ENCODE data around the gene GPR61.

Gene GPR61, protein sequence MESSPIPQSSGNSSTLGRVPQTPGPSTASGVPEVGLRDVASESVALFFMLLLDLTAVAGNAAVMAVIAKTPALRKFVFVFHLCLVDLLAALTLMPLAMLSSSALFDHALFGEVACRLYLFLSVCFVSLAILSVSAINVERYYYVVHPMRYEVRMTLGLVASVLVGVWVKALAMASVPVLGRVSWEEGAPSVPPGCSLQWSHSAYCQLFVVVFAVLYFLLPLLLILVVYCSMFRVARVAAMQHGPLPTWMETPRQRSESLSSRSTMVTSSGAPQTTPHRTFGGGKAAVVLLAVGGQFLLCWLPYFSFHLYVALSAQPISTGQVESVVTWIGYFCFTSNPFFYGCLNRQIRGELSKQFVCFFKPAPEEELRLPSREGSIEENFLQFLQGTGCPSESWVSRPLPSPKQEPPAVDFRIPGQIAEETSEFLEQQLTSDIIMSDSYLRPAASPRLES

DNA sequence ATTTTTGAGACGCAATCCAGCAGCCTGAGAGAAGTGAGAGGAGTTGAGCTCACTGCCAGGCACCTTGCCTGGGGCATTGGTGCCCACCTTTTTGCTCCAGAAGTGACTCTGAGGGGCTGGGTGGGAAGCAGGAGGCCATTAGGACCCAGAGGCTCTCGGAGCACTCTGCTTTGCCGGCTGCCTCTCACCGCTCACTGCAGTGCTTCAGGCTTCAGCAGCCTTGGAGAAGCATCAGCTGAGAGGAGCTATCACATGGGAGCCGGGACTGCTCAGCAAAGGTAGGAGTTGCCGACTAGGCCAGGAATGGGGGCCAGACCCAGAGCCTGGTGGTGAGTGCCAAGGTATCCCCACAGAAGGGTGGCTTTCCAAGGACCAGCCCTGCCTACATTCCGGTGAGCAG lies at the start of gene GPR61:
TSS of gene GPR61 (plus strand) at position 197 of the 400 bp plus-strand sequence. CDS start 3,151 bp downstream, outside the sequence.
- DNase-seq = peak in 40 of 56 donors; percentile 12 to 89 (median 54)

DNA sequence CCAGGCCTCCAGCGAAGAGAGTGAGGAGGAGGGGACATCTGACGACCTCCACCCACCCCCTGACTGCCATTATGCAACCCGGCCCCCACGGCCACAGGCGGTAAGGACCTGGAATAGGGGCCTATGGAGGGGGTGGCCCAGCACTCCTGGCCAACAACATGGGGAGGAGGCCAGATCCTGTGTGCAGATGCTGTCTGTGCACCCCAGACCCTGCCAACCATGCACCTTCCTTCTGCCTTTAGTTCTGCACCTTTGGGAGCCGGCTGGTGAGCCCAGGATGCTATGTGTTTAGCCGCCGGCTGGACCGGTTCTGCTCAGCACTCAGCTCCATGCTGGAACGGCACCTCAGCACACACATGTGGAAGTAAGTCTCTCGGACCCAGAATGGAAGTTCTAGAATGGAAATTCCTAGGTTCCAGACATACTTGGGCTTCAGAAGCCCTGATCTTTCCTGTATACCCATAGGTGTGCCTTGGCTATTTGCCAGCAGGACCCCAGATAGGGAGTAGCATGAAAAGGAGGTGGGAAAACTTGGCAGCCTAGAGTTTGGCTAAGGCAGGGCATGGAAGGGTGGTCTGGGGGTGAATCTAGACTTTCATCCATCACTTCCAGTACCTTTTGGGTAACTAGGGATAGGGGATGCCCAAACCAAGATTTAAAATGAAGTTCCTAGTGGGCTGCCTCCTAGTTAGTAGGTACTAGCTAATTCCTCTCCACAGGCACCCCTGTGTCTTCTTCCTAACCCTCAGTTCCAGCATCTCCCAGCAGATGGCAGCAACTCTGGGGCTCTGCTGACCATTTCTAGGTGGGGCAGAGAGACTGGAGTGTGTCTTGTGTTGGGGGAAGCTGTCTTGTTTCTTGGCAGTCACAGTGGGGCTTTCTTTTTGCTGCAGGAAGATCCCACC lies 49.4 kb upstream of the GPR61 start:
- DNase-seq = peak in 43 of 56 donors; percentile 13 to 85 (median 46)

DNA sequence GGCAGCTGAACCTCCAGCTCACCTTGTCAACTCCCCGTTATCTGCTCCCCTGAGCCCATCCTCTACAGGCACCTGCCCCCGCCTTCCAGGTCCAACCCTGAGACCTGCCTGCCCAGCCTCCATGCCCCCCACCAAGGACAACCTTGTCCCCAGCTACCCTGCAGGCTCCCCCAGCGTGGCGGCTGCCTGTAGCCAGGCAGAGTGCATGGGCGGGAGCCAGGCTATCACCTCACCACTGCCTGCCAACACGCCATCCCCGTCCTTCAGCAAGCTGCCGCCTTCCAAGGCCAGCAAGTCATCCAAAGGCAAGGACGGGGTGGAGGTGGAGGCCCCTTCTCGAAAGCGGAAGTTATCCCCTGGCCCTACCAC lies 48.8 kb upstream of the GPR61 start:
- no peak for DNase-seq

DNA sequence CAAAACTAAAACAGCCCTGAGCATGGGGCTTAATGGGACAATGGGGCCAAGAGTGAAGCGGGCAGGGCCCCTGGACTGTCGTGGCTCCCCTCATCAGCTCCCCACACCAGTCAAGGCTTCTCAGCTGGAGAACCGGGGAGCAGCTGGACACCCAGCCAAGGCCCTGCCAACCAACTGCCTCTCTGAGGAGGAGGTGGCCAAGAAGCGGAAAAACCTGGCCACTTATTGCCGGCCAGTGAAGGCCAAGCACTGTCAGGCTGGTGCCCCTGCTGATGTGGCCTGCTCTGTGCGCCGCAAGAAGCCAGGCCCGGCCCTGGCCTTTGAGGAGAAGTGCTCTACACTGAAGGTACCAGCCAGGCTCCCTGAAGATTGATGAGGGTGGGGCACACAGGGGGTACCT lies 48.3 kb upstream of the GPR61 start:
- no peak for DNase-seq

DNA sequence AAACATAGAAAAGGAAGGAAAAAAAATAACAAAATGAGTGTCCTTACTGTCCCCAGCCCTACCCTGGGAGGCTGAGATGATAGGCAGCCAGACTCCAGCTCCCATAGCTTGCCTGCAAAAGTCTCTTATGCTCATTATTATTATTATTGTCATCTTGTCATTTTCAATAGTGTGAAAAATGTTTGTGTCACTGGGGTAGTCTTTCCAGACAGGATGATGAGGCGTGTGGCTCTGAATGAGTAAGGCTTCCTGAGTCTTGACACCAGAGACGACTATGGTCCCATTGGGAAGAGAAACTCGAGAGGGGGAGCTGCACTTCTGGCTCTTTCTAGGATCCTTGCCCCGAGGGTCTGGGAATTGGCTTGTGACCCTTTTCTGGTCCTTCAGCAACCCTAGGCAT lies 46.9 kb upstream of the GPR61 start:
- no peak for DNase-seq

DNA sequence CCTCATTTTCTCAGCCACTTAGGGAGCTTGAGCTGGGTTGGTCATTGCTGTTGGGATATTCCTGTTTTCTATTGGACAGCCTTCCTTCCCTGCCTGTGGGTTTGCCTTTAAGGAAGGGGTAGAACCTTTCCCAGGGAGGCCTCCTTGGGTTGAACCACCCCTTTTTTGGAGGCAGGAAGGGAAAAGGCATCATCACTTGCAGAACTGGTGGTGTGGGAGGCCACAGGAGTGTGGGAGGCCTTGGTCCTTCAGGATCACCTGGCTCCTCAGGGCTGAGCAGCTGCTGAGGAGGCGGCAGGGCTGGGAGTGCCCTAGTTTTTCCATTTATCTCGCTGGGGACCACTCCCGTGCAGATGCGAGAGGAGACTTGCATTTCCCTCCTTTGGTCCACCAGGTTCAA lies 46.4 kb upstream of the GPR61 start:
- DNase-seq = no peak

DNA sequence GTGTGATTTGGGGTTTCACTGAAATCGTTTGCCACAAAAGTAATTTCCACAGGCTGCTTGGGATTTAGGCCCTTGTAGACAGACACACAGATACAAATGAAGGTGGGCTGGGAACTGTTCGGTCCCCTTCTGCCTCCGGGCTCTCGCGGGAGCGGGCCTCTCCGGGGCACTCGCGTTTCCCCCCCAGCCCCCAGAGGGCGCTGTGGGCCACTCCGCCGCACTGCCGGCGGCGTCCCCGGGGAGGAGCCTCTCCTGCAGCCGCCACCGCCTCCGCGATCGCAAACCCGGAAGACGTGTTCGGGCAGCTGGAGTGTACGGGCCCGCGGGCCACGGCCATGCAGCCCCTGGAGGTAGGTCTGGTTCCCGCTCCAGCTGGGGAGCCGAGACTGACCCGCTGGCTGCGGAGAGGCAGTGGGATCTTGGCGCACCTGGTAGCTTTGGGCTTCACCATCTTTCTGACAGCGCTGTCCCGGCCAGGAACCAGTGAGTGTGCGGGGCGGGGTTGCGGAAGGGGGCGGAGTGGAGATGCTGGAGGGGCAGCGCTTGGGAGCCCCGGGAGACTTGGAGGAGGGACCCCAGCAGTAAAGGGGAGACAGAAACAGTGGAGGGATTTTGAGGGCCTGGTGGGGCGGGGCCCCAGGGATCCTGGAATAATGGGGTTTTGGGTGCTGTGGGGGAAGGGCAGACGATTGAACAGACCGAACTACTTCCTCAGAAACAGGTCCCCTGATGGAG lies 45.7 kb upstream of the GPR61 start, which contains the start of gene CYB561D1:
TSS of gene CYB561D1 (plus strand) at position 290 of the 735 bp plus-strand sequence. CDS start at position 336, 46 bp downstream.
- DNase-seq = peak in 55 of 56 donors; percentile 22 to 90 (median 79)

DNA sequence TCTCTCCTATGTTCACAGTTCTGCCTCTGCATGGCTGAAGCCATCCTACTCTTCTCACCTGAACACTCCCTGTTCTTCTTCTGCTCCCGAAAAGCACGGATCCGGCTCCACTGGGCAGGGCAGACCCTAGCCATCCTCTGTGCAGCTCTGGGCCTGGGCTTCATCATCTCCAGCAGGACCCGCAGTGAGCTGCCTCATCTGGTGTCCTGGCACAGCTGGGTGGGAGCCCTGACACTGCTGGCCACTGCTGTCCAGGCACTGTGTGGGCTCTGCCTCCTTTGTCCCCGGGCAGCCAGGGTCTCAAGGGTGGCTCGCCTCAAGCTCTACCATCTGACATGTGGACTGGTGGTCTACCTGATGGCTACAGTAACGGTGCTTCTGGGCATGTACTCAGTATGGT lies 43.9 kb upstream of the GPR61 start:
- DNase-seq = no peak

DNA sequence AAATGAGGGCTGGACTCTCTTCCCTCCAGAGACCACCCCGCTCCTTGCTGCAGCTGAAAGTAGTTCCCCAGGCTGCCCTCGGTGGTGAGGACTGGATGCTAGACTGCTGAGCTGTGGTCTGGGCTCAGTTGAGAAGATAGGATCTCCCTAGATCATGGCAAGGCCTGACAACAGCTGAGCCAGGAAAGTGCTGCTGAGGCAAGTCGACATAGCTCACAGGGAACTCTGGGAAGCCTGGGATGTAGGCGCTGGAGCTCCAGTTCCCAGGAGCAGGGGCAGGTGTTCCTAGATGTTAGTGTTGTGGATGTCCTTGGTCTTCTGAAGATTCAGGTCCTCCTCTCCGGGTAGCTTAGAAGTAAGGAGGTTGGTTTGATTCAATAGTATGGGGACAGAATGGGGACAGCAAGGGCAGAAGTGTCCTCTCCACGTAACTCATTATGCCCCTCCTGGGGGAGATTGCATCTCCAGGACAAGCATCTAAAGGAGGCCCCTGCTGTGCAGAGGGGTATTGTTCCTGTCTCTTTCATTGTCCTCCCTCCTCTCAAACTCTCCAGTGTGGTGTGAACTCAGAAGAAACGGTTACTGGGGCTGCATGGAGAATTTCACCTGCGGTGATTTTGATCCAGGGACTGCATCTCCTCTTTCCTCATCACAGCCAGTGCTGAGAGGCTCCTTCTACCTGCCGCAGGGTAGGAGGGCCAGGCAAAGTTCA lies 42.1 kb upstream of the GPR61 start:
- peak in 1 of 56 donors; percentile 6 for DNase-seq

DNA sequence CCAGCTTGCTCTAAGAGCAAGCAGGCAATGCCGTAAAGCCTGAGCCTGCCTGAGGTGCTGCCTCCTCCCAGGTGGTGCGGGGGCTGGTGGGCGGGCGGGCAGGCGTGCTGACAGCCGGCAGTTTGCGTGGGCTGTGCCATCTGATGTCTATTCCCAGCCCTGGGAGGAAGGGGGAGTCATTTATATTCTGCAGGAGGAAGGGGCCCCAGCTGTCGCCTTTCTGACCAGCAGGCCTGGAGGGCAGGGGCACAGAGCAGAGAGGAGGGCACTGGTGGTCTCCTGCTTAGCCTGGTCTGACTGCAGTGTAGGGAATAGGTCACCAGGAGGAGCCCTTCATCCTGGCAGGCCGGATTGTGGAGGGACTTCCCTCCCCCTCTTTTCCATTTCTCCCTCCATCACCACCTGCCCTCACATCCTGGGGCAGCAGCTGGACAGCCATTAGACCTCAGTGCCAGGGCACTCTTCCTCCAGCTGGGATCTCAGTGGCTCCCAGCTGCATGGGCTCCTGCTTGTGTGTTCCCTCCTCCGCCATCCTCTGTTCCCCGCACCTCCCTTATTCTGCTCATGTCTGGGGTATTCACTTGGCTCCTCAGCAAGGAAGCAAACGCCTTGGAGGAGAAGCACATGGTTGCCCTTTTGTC lies 41.4 kb upstream of the GPR61 start:
- peak in 33 of 56 donors; percentile 10 to 79 (median 49) for DNase-seq

DNA sequence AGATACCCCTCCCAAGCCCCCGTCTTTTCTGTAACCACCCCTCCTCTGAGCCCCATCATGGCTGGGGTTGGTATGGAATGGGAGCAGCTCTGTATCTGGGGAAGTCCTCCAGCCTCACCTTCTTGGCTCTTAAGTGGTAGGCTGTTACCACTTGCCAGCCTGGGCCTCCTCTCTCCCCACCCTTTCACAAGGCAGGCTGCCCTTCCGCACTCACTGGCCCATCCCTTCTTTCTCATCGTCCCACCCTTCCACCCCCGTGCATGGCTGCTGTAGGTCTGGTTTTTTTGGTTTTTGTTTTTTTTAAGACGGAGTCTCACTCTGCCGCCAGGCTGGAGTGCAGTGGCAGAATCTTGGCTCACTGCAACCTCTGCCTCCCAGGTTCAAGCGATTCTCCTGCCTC lies 40.6 kb upstream of the GPR61 start:
- DNase-seq = peak in 2 of 56 donors; percentile 8 to 20

DNA sequence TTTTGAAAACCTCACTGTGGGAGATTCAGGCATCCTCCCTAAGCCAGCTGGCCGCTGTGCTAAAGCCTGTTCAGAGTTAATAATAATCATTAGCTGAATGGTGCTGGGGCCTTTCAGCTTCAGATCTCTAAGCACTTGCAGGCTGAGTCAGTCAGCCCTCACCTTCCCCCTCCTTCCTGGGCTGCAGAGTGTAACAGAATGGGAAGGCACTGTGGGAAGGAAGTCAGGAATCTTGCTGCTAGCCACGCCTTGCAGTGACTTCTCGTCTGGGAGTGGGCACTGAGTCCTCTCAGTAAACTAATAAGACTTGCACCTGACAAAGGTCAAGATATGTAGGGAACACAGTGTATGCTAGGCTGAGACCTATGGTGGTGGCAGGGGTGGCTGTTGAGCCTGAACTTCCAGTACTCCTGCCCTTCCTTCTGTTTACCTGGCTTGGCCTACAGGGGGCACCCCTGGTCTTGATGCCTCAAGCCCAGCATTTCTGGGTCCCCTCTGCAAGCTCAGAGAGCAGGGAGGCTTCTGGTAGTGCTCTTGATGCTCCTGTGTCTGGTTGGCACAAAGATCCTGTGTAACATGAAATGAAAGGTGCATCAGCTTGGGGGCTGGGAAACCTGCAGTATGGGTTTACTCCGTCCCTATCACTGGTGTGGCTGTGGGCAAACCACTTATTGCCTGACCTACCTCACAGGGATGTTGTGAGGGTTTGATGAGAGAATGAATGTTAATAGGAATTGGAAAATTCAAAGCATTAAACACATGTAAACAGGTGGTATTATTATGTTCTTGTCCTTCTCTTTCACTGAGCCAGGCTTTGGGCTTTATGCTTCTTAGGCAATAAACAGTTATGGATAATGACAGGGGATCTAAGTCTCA lies 39.8 kb upstream of the GPR61 start:
- peak in 16 of 56 donors; percentile 5 to 57 (median 39) for DNase-seq

DNA sequence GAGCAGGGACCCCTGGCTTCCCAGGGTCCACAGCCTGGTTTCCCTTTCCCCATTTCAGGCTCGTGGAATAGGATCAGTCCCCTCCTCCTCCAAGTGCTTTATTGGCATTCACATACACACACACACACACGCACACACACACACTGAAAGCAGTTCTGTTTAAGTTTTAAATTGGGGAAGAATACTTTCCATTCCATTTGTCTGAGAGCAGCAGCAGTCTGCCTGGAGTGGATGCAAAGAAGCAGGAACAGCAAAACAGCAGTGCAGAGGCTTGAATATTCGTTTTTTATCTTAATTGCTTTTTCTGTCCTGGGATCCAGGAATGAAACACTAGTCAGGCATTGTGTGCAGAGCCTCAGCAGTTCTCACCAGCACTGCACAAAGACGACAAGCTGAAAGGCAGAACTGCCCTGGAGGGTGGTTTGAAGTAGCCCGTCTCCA lies 38.7 kb upstream of the GPR61 start:
- peak in 2 of 56 donors; percentile 16 for DNase-seq

DNA sequence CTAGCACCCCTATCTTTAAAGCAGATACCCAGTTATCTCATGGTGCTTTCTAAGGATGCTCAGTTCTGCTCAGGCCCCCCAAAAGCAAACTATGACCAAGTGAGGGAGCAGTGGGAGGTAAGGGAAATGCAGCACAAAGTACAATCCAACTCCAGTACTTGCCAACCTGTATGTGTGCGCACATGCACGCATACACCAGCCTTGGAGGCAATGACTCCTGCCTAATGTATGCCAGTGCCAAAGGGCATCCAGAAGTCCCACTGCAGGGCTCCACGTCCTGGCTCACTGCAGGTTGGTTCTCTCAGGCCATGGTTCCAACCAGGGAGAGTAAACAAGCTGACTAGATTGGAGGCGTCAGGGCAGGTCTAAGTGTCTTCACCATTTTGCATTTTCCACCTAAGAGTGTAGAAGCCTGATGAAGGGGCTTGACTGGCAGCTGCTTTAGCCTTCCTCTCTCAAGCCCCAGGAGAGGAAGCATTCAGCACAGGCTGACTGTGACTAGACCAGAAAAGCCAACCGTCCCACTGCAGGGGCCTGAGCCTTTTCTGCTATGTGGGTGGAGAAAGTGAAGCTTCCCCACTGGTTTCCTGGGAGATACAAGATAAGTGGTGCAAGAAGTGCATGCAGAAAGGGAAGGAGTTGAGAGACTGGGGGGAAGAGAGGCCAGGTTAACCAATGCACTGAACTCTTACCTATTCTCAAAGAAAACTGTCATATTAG lies 37.9 kb upstream of the GPR61 start:
- DNase-seq = no peak

DNA sequence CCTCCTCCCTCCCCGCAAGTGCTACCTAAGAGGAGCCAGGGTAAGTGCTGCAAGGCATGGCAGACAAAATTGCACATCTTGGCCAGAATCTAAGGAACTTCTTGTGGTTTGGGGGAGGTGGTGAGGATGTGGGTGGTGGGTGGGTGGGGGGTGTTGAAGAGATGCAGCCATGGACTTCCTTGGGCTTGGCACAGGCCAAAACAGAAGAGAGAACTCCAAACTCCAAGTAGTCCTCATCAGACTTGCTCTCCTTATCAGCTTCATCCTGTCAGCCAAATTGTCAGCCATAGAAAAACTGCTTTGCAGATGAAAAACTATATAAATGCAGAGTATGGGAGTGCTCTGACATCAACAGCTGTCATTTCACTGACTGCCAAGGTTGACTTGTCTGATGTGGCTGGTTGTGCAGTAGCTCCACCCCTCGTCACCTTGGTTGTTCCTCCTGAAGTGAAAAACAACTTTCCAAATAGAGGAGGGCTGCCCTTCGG lies 37.3 kb upstream of the GPR61 start:
- no peak for DNase-seq

DNA sequence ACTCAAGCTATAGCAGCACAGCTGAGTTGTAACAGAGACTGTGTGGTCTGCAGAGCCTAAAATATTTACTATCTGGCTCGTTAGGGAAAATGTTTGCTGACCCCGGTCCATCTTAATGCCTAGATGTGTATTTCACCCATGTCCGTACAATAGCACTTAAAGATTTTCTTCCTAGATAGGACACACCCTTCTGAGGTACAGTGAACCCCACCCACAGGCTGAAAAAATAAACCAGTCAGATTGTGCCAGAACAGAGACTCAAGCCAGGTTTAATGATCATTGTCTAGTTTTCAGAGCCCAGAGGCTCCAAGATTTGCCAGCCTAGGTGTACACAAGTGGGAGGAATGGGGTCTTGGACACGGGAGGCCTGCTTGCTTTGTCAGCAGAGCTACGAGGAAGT lies 35.7 kb upstream of the GPR61 start:
- DNase-seq = no peak

DNA sequence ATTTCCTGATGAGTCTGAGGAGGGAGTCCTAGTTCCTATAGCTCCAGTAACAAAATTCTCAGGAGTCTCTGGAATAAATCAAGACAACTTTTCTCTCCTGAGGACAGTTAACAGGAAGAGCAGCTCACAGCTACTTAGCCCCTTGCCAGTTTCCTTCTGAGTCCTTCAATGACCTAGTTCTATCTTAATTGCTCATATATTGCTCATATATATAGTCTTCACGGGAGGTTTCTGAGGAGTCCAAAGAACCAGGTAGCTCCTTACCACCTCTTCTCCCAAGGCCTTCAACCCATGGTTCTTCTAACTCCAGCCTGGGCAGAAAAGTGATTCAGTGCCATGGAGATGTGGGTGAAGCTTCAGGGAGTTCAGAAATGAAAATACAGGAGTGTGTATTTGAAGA lies 34.7 kb upstream of the GPR61 start:
- DNase-seq = no peak
